Kidney (tissue), 14 donors: ENCODE results near the gene HCN2. TPM values are rescaled to one million over a fixed set of nuclear protein-coding genes. Genes with fewer than 3 reads are reported as not detected.

Source experiments
- DNase-seq, 5 donors: peaks; one replicate each; pipeline ENCODE4 v3.0.0-alpha.2; 2013 to 2020
- FAIRE-seq: peaks from 2 replicates; lab custom pipeline; 2012; peaks lifted over from hg19 to GRCh38; lab: Jason Lieb, UNC
- H3K27ac ChIP-seq, 2 donors: one replicate each; pipeline ENCODE4 v1.7.0; 2013; ENCODE audit warnings: low read depth in 2 of 2, low read length in 2 of 2, inconsistent platforms in 1 of 2
- H3K27me3 ChIP-seq: one replicate; pipeline ENCODE4 v1.7.1; 2013; ENCODE audit warnings: low read length, inconsistent platforms; ENCODE audit not compliant: control insufficient read depth, insufficient read depth
- H3K36me3 ChIP-seq, 3 donors: one replicate each; pipeline versions ENCODE4 v1.7.0 to v1.7.1; 2013; ENCODE audit warnings: low read length in 3 of 3, control low read depth in 1 of 3, inconsistent platforms in 1 of 3; ENCODE audit not compliant: insufficient read depth in 3 of 3, control insufficient read depth in 2 of 3
- H3K4me1 ChIP-seq, 3 donors: one replicate each; pipeline versions ENCODE4 v1.7.0 to v1.7.1; 2013; ENCODE audit warnings: low read length in 3 of 3, inconsistent platforms in 1 of 3, low read depth in 1 of 3; ENCODE audit not compliant: control insufficient read depth in 2 of 3, insufficient read depth in 2 of 3
- H3K4me3 ChIP-seq, 3 donors: one replicate each; pipeline versions ENCODE4 v1.7.0 to v1.8.1; 2013; ENCODE audit warnings: low read length in 3 of 3, control low read depth in 1 of 3, inconsistent platforms in 1 of 3
- H3K9ac ChIP-seq, 3 donors: one replicate each; pipeline versions ENCODE4 v1.7.0 to v1.7.1; 2013; ENCODE audit warnings: low read length in 3 of 3, control low read depth in 1 of 3, inconsistent platforms in 1 of 3
- H3K9me3 ChIP-seq, 3 donors: one replicate each; pipeline versions ENCODE4 v1.7.0 to v1.7.1; 2013; ENCODE audit warnings: low read length in 3 of 3, control low read depth in 1 of 3, inconsistent platforms in 1 of 3; ENCODE audit not compliant: control insufficient read depth in 2 of 3, insufficient read depth in 1 of 3
- CTCF ChIP-seq: IDR thresholded peaks from 3 replicates; pipeline ENCODE4 v1.5.1; 2012; ENCODE audit warnings: mild to moderate bottlenecking, moderate library complexity, borderline replicate concordance; ENCODE audit not compliant: insufficient read depth; ENCODE audit errors: extremely low read depth
- intact Hi-C: fragments of 100-400 bp; cut with DNase I; formaldehyde crosslinking; loops from one replicate; pipeline ENCODE4 v1.11.1; 2022
- polyA plus RNA-seq: library from polyadenylated mRNA; stranded (reverse); fragments of 350-450 nt; fragmentation: Illumina TruSeq; extraction: RNeasy Lipid Tissue Mini Kit (QIAGEN cat#74804); gene quantifications from one replicate; pipeline ENCODE4 v1.2.3, GENCODE V29; 2014; ENCODE audit warnings: low read depth, low replicate concordance; ENCODE audit not compliant: insufficient read depth
- total RNA-seq: library from RNA; stranded (reverse); fragmentation: NEBNext Ultra II Directional; extraction: Animal tissue kit (Norgen Biotek cat#: 25700); gene quantifications from one replicate; pipeline ENCODE4 v1.2.1, GENCODE V29; 2021
- donor health status: control.
- donor health status: control.
- donor health status: control.
- donor health status: control.
- donor health status: control.
- donor health status: DM: yes; HTN: yes; CAD: no.
- donor health status: Normal renal cell carcinoma (clear cell type).

The HCN2 gene
- total and polyA plus RNA-seq, 2 donors from 2014 or later = 0.31 to 1.3 TPM

- no peak overlapping the region for H3K9ac ChIP-seq
- TF ChIP-seq CTCF = no peak
- FAIRE-seq = no peak
- no peaks in the 10 kb centered on the region for H3K27me3 ChIP-seq
- intact Hi-C loops = no loop called here
- H3K4me3 ChIP-seq = no peak overlapping the region
- H3K27ac ChIP-seq = no peak overlapping the region
- no peaks in the 10 kb centered on the region for H3K9me3 ChIP-seq
- no peaks in the 10 kb centered on the region for H3K36me3 ChIP-seq
- H3K4me1 ChIP-seq = peaks cover 0 to under 1% (median 0%) of the 10 kb centered on the region in 3 donors
- DNase-seq = no peak
Measured at GRCh38 chr19:644363-644762, 54.7 kb downstream of the HCN2 start.

- DNase-seq (no peak), FAIRE-seq (no peak)
- H3K27me3 ChIP-seq = no peaks in the 10 kb centered on the region
- no peak overlapping the region for H3K27ac ChIP-seq
- intact Hi-C loops = no loop called here
- H3K4me1 ChIP-seq = no peaks in the 10 kb centered on the region
- H3K9ac ChIP-seq = no peak overlapping the region
- no peaks in the 10 kb centered on the region for H3K9me3 ChIP-seq
- H3K36me3 ChIP-seq = no peaks in the 10 kb centered on the region
- TF ChIP-seq CTCF = no peak
- H3K4me3 ChIP-seq = no peak overlapping the region
Measured at GRCh38 chr19:644789-645188, 55.1 kb downstream of the HCN2 start.

- Histone ChIP-seq H3K36me3 (peaks cover 0 to 4% (median 0%) of the 10 kb centered on the region in 3 donors), H3K4me3 (no peak overlapping the region), H3K4me1 (no peaks in the 10 kb centered on the region), H3K27ac (no peak overlapping the region), H3K27me3 (no peaks in the 10 kb centered on the region), H3K9ac (no peak overlapping the region), H3K9me3 (no peaks in the 10 kb centered on the region)
- FAIRE-seq = no peak
- intact Hi-C loops = no loop called here
- TF ChIP-seq CTCF = no peak
- DNase-seq = no peak
Measured at GRCh38 chr19:645912-646778, 56.5 kb downstream of the HCN2 start.
